A549 (cell line): ENCODE measurements around the gene FLNB.

Experiments used
- BHLHE40 ChIP-seq: IDR thresholded peaks from 2 replicates; pipeline ENCODE4 v1.6.1; 2012; ENCODE audit warnings: low read depth, low read length, inconsistent platforms
- HDAC2 ChIP-seq: fragments of 200-600 bp; sonication (generic); IDR thresholded peaks from 2 replicates; pipeline ENCODE4 v1.6.1; 2016
- POLR2A ChIP-seq: IDR thresholded peaks from 2 replicates; pipeline ENCODE4 v1.6.1; 2012; ENCODE audit warnings: mild to moderate bottlenecking, low read length
- SMC3 ChIP-seq: fragments of >200 bp; sonication (Bioruptor Twin); formaldehyde crosslinking; IDR thresholded peaks from 3 replicates; pipeline ENCODE4 v1.6.1; 2018; ENCODE audit warnings: inconsistent platforms
- TF ChIP-seq, protein P1 (sequence below): fragments of >200 bp; sonication (Bioruptor Twin); formaldehyde crosslinking; IDR thresholded peaks from 3 replicates; pipeline ENCODE4 v1.5.1; 2016

DNA sequence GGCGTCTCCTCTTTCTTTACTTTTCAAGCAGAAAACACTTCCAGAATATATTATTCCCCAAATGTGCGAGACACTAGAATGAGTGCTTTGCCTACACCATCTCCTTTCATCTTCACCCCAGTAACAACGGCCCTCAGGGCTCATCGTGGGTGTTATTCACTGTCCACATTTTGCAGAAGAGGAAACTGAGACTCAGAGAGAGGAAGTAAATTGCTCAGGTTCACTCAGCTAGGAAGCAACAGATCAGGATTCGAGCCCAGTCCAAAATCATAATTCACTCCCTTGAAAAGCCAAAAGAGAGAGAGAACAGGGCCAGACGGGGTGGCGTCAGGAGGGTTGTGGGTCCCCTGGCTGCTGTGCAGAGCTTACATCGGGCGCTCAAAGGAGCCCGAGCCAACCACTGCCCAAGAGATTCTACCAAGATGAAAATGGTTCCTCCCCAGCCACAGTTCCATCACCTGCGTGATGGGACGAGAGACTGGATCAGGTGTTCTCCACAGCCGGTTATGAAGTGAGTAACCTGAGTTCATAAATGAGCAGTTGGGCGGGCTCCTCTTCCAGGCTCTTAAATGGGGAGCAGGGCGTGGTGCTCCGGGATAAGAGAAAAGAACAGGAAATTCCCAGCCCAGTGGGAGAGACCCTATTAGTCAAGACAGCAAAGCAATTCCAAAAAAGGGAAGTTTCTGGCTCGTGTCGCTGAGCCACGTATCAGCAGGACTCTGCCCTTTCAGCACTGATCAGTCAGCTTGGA is 48.6 kb upstream of the FLNB start:
- TF ChIP-seq SMC3 (no peak), HDAC2 (no peak), POLR2A (no peak), BHLHE40 (no peak)
- TF ChIP-seq, protein P1, sequence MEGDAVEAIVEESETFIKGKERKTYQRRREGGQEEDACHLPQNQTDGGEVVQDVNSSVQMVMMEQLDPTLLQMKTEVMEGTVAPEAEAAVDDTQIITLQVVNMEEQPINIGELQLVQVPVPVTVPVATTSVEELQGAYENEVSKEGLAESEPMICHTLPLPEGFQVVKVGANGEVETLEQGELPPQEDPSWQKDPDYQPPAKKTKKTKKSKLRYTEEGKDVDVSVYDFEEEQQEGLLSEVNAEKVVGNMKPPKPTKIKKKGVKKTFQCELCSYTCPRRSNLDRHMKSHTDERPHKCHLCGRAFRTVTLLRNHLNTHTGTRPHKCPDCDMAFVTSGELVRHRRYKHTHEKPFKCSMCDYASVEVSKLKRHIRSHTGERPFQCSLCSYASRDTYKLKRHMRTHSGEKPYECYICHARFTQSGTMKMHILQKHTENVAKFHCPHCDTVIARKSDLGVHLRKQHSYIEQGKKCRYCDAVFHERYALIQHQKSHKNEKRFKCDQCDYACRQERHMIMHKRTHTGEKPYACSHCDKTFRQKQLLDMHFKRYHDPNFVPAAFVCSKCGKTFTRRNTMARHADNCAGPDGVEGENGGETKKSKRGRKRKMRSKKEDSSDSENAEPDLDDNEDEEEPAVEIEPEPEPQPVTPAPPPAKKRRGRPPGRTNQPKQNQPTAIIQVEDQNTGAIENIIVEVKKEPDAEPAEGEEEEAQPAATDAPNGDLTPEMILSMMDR: no peak
